Omental fat pad (tissue), 4 donors: ENCODE measurements around the gene OVOL1. TPM values are rescaled to one million over a fixed set of nuclear protein-coding genes. Genes with fewer than 3 reads are reported as not detected.

Experiments used
- ATAC-seq: fragments of 150-250 bp; one replicate; pipeline ENCODE4 v1.9.1; 2016; ENCODE audit warnings: mild to moderate bottlenecking, moderate library complexity; ENCODE audit not compliant: low FRiP score
- DNase-seq: peaks from one replicate; pipeline ENCODE4 v3.0.0-alpha.2; 2019; ENCODE audit warnings: low spot score
- total RNA-seq, 4 donors: library from RNA; depleted of rRNA; stranded (reverse); fragments of >200 nt; gene quantifications; one replicate each; pipeline ENCODE4 v1.1.0, GENCODE V29; 2016
- TF ChIP-seq, protein P1 (sequence below), 3 donors: fragments of 450-650 bp; IDR thresholded peaks; one replicate each; pipeline ENCODE4 v1.5.1; 2016 to 2017; ENCODE audit warnings: antibody characterized with exemption in 3 of 3, mild to moderate bottlenecking in 3 of 3, moderate library complexity in 2 of 3

OVOL1 gene
- total RNA-seq, 4 donors from 2014 or later, result not detected

DNA sequence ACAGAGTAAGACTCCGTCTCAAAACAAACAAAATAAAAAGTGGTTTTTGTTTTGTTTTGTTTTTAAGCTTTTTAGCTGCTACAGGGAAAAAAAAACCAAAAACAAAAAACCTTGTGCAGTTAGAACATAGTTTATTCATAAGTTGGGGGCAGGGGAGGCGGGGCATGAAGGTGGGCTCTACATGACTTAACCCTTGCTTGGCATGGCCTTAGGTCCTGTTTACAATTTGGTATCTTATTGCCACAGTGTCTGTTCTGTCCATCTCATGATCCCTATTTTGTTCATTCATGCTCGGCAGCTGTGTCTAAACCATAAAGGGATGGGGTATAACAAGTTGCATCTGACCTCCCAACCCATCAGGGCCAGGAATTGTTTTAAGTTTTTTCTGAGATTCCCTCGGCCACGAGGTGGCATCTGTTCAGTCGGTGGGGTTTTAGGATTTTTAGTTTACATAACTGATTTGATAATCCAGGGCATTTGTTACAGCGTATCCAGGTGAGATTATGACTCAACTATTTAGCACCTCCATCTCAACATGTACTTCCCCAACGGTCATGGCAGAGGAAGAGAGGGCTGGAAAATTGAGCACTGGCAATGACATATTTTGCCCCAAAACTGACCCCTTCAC lies 13.0 kb upstream of the OVOL1 start:
- DNase-seq (no peak), ATAC-seq (no peak)
- TF ChIP-seq, protein P1, sequence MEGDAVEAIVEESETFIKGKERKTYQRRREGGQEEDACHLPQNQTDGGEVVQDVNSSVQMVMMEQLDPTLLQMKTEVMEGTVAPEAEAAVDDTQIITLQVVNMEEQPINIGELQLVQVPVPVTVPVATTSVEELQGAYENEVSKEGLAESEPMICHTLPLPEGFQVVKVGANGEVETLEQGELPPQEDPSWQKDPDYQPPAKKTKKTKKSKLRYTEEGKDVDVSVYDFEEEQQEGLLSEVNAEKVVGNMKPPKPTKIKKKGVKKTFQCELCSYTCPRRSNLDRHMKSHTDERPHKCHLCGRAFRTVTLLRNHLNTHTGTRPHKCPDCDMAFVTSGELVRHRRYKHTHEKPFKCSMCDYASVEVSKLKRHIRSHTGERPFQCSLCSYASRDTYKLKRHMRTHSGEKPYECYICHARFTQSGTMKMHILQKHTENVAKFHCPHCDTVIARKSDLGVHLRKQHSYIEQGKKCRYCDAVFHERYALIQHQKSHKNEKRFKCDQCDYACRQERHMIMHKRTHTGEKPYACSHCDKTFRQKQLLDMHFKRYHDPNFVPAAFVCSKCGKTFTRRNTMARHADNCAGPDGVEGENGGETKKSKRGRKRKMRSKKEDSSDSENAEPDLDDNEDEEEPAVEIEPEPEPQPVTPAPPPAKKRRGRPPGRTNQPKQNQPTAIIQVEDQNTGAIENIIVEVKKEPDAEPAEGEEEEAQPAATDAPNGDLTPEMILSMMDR (IDR thresholded peaks at IDR 0.05), result no peak

DNA sequence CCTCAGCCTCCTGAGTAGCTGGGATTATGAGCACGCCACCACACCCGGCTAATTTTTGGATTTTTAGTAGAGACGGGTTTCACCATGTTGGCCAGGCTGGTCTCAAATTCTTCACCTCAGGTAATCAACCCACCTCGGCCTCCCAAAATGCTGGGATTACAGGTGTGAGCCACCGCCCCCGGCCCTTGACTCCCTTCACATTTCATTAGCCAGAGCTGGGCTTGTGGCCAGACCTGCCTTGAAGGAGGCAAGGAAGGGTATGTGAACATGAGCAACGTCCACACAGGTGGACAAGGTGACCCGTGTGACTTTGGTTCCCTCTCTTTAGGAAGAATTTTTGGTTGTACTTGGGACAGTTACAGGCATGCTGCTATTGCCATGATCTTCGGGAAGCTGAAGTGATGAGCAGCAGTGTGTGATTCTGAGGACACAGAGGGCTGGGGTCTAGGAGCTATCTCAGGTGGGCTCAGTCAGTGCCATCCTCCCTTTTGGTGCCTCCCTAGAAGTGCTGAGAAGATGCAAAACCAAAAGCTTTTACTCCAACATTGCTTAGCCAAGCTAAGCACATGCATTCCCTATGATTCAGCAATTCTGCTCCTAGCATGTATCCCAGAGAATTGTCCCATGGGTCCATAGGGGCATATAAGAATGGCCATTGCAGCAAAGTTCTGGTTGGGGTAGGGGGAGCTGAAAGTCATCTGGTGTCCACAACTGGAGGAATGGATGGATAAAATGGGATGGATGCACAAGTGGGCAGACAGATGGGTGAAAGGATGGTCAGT lies 12.1 kb upstream of the OVOL1 start:
- no peak for ATAC-seq
- TF ChIP-seq, protein P1 (IDR thresholded peaks at IDR 0.05), result no peak

DNA sequence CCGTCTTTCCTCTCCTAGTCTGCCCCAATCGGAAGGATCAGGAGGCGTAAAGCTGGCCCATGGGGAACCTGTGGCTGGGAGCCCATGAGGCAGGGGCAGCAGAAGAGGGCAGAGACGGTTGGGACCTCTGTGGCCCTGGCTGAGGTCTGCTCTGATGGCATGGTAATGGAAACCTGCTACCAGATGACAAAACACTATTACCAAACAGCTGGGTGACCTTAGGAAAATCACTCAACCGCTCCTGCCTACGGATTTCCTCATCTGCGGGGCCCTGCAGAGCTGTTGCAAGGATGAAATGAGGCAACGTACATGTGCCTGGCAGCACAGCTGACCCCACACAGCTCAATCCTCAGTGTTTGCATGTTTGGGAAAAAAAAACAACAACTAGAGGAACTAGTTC lies 10.7 kb upstream of the OVOL1 start:
- no peak for DNase-seq
- no peak for ATAC-seq
- TF ChIP-seq, protein P1 (IDR thresholded peaks at IDR 0.05), result no peak

More for the DNA sequence above, 12.1 kb upstream of the OVOL1 start:
- no peak for DNase-seq

DNA sequence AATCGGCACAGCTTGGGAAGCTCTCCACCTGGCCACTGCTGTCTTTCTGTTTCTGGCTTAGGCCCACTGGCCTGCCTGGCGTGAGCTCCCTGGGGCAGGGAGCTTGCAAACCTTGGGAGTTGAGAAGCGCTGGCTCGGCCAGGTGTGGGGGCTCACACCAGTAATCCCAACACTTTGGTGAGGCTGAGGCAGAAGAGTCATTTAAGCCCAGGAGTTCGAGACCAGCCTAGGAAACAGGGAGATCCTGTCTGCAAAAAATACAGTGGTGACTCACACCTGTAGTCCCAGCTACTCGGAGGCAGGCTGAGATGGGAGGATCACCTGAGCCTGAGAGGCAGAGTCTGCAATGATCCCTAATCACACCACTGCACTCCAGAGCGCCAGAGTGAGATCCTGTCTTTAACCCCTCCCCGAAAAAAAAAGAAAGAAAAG lies 10.1 kb upstream of the OVOL1 start:
- TF ChIP-seq, protein P1 (IDR thresholded peaks at IDR 0.05), result no peak
- ATAC-seq (no peak), DNase-seq (no peak)

DNA sequence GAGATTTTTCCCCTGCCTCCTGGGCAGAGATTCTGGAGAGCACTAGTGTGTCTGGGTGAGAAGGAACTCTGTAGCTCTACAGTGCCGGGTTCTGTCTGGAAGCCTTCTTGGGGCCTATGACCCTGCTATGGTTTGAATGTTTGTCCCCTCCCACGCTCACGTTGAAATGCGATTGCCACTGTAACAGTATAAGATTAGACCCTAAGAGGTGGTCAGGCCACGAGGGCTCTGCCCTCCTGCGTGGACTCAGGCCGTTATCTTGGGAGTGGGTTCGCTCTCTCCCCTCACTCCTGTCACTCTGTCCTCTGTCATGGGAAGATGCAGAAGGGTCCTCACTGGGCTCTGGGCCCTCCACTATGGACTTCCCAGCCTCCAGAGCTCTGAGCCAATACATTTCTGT lies 9.6 kb upstream of the OVOL1 start:
- ATAC-seq (no peak), DNase-seq (no peak)
- TF ChIP-seq, protein P1 (IDR thresholded peaks at IDR 0.05), result no peak

DNA sequence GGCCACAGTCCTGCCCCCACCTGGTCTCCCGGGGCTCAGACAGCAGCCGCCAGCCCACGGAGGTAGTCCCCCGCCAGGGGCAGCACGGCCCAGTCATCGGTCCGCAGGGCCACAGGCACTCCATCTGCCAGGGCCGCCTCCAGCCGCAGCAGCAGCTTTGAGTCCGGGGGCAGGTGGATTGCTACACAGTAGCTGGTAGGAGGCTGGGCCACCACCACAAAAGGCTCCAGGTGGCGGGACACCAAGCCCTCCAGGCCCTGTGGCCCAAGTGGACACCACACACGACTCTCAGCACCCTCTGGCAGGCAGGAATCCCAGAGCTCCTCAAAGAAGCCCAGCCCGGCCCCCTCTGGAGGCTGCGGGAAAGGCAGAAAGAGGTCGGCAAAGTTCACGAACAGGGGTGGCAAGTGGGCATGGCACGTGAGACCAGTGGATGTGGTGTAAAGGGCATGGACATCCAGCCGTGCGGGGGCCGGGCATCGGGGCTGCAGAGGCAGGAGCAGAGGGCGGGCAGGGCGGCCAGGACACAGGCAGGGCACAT lies 9.0 kb upstream of the OVOL1 start:
- ATAC-seq (no peak), DNase-seq (no peak)
- TF ChIP-seq, protein P1 (IDR thresholded peaks at IDR 0.05), result no peak
